HepG2 (cell line): Measurements from ENCODE around the gene LYSMD1. TPM values are rescaled to one million over a fixed set of nuclear protein-coding genes. Genes with fewer than 3 reads are reported as not detected.
A peak's percentile ranks its signal among the peaks of the same experiment; 100 is the strongest.

Source experiments
- ATM ChIP-seq: fragments of 450-650 bp; IDR thresholded peaks from 2 replicates; pipeline ENCODE4 v1.7.1; 2017; ENCODE audit warnings: mild to moderate bottlenecking, borderline replicate concordance
- FIP1L1 ChIP-seq: fragments of 200-400 bp; formaldehyde crosslinking; IDR thresholded peaks from 2 replicates; pipeline ENCODE4 v1.6.1; 2018; ENCODE audit warnings: low read depth, mild to moderate bottlenecking, low read length, moderate library complexity, borderline replicate concordance; ENCODE audit not compliant: insufficient read depth
- GZF1 ChIP-seq: sonication (generic); formaldehyde crosslinking; IDR thresholded peaks from 2 replicates; pipeline ENCODE4 v1.5.1; 2020; ENCODE audit warnings: mild to moderate bottlenecking, missing genetic modification reagents
- HNF4G ChIP-seq, 2 experiments: sonication (generic) in 1 of 2; formaldehyde crosslinking in 1 of 2; IDR thresholded peaks; 2 replicates each; pipeline versions ENCODE4 v1.4.0 to v1.6.1; 2011 to 2020; ENCODE audit warnings: borderline replicate concordance in 2 of 2, low read depth in 2 of 2, mild to moderate bottlenecking in 2 of 2, low read length in 1 of 2, missing genetic modification reagents in 1 of 2, moderate library complexity in 1 of 2
- PHF5A ChIP-seq: IDR thresholded peaks from one replicate; pipeline ENCODE4 v1.6.1; 2018; ENCODE audit warnings: low read depth, missing genetic modification reagents; ENCODE audit not compliant: unreplicated experiment
- SMC3 ChIP-seq: IDR thresholded peaks from 2 replicates; pipeline ENCODE4 v1.6.1; 2011; ENCODE audit warnings: low read length, improper control_type of control experiment
- SP140L ChIP-seq: sonication (generic); formaldehyde crosslinking; IDR thresholded peaks from 2 replicates; pipeline ENCODE4 v1.4.0; 2020; ENCODE audit warnings: missing genetic modification reagents, borderline replicate concordance
- SP5 ChIP-seq: IDR thresholded peaks from 2 replicates; pipeline ENCODE4 v1.6.1; 2016; ENCODE audit warnings: low read depth, borderline replicate concordance
- UBTF ChIP-seq: sonication (generic); formaldehyde crosslinking; IDR thresholded peaks from 2 replicates; pipeline ENCODE4 v1.4.0; 2020; ENCODE audit warnings: mild to moderate bottlenecking, missing genetic modification reagents
- XRCC5 ChIP-seq: fragments of 200-400 bp; formaldehyde crosslinking; optimal IDR thresholded peaks from 2 replicates; pipeline ENCODE3; 2017; ENCODE audit warnings: mild to moderate bottlenecking, low read length
- ZFX ChIP-seq: sonication (generic); formaldehyde crosslinking; IDR thresholded peaks from 2 replicates; pipeline ENCODE4 v1.4.0; 2020; ENCODE audit warnings: mild to moderate bottlenecking, low read depth, missing genetic modification reagents, moderate library complexity
- ZNF12 ChIP-seq: sonication (generic); formaldehyde crosslinking; IDR thresholded peaks from 2 replicates; pipeline ENCODE4 v1.5.0; 2020; ENCODE audit warnings: missing genetic modification reagents
- ZNF20 ChIP-seq: sonication (generic); formaldehyde crosslinking; IDR thresholded peaks from 2 replicates; pipeline ENCODE4 v1.4.0; 2020; ENCODE audit warnings: mild to moderate bottlenecking, moderate library complexity, missing genetic modification reagents
- ZNF207 ChIP-seq: fragments of 450-650 bp; IDR thresholded peaks from 2 replicates; pipeline ENCODE4 v1.6.1; 2016; ENCODE audit warnings: antibody characterized with exemption, borderline replicate concordance
- ZNF589 ChIP-seq: sonication (generic); formaldehyde crosslinking; conservative IDR thresholded peaks from 2 replicates; pipeline ENCODE4 v1.8.0; 2022; ENCODE audit warnings: mild to moderate bottlenecking, moderate library complexity, missing genetic modification reagents
- ZNF644 ChIP-seq: IDR thresholded peaks from 2 replicates; pipeline ENCODE4 v1.6.1; 2016; ENCODE audit warnings: low read depth
- ZNF713 ChIP-seq: sonication (generic); formaldehyde crosslinking; IDR thresholded peaks from 2 replicates; pipeline ENCODE4 v1.4.0; 2020; ENCODE audit warnings: mild to moderate bottlenecking, missing genetic modification reagents
- polyA plus RNA-seq, 8 experiments: library from polyadenylated mRNA; depleted of rRNA in 3 of 8; stranded (reverse) in 7 of 8; unstranded in 1 of 8; fragments of >200 nt; fragmentation: Illumina TruSeq in 4 of 8; extraction: Trizol in 4 of 8; gene quantifications; 2 replicates each; pipeline versions ENCODE4 v1.2.1 to v1.2.3, GENCODE V29; 2011 to 2016; ENCODE audit warnings: low read depth in 4 of 8, missing spikeins in 1 of 8, mixed read lengths in 1 of 8; ENCODE audit not compliant: insufficient read depth in 1 of 8
- total RNA-seq, 5 experiments: library from RNA; depleted of rRNA; stranded (reverse); fragments of >200 nt; fragmentation: Illumina TruSeq; extraction: Trizol; gene quantifications; 2 replicates each; pipeline ENCODE4 v1.2.3, GENCODE V29; 2016; ENCODE audit warnings: low read depth in 1 of 5
- TF ChIP-seq, protein P1 (sequence below): sonication (generic); formaldehyde crosslinking; IDR thresholded peaks from 2 replicates; pipeline ENCODE4 v1.4.0; 2020; ENCODE audit warnings: missing genetic modification reagents

Gene LYSMD1
- total and polyA plus RNA-seq, 2 of the 13 experiments (the other 11 are each of a cell fraction or from before 2014, with no cell fraction given), result 3.8 to 4.8 TPM

- TF ChIP-seq ZNF713 (CRISPR knock-in tag), result no peak
- TF ChIP-seq HNF4G (IDR thresholded peaks at IDR 0.05; ENCODE audit: borderline replicate concordance, low read depth, low read length), result 0 out of 2 replicates have a peak, but pooled peaks have one; percentile 4
- no peak for TF ChIP-seq HNF4G (CRISPR knock-in tag; IDR thresholded peaks at IDR 0.05; ENCODE audit: borderline replicate concordance, low read depth)
- no peak for TF ChIP-seq ZNF644 (CRISPR knock-in tag)
- 0 out of 2 replicates have a peak, but pooled peaks have one; percentile 20 for TF ChIP-seq SP140L
- TF ChIP-seq ATM, result no peak
- TF ChIP-seq UBTF (CRISPR knock-in tag), result peak; percentile 43
- no peak for TF ChIP-seq ZNF12 (CRISPR knock-in tag)
- TF ChIP-seq, protein P1, sequence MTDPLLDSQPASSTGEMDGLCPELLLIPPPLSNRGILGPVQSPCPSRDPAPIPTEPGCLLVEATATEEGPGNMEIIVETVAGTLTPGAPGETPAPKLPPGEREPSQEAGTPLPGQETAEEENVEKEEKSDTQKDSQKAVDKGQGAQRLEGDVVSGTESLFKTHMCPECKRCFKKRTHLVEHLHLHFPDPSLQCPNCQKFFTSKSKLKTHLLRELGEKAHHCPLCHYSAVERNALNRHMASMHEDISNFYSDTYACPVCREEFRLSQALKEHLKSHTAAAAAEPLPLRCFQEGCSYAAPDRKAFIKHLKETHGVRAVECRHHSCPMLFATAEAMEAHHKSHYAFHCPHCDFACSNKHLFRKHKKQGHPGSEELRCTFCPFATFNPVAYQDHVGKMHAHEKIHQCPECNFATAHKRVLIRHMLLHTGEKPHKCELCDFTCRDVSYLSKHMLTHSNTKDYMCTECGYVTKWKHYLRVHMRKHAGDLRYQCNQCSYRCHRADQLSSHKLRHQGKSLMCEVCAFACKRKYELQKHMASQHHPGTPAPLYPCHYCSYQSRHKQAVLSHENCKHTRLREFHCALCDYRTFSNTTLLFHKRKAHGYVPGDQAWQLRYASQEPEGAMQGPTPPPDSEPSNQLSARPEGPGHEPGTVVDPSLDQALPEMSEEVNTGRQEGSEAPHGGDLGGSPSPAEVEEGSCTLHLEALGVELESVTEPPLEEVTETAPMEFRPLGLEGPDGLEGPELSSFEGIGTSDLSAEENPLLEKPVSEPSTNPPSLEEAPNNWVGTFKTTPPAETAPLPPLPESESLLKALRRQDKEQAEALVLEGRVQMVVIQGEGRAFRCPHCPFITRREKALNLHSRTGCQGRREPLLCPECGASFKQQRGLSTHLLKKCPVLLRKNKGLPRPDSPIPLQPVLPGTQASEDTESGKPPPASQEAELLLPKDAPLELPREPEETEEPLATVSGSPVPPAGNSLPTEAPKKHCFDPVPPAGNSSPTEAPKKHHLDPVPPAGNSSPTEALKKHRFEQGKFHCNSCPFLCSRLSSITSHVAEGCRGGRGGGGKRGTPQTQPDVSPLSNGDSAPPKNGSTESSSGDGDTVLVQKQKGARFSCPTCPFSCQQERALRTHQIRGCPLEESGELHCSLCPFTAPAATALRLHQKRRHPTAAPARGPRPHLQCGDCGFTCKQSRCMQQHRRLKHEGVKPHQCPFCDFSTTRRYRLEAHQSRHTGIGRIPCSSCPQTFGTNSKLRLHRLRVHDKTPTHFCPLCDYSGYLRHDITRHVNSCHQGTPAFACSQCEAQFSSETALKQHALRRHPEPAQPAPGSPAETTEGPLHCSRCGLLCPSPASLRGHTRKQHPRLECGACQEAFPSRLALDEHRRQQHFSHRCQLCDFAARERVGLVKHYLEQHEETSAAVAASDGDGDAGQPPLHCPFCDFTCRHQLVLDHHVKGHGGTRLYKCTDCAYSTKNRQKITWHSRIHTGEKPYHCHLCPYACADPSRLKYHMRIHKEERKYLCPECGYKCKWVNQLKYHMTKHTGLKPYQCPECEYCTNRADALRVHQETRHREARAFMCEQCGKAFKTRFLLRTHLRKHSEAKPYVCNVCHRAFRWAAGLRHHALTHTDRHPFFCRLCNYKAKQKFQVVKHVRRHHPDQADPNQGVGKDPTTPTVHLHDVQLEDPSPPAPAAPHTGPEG (CRISPR knock-in tag), result peak; percentile 87
- TF ChIP-seq ZNF207, result no peak
- TF ChIP-seq ZFX (CRISPR knock-in tag), result peak; percentile 88
- TF ChIP-seq GZF1 (CRISPR knock-in tag), result no peak; the same call in 1 of the 2 replicates
- TF ChIP-seq SMC3, result no peak
- TF ChIP-seq PHF5A (CRISPR knock-in tag), result no peak
- no peak for TF ChIP-seq XRCC5
- TF ChIP-seq FIP1L1, result no peak
- TF ChIP-seq ZNF589, result peak; percentile 86
- TF ChIP-seq ZNF20 (CRISPR knock-in tag), result no peak
- TF ChIP-seq SP5 (CRISPR knock-in tag), result 0 out of 2 replicates have a peak, but pooled peaks have one; percentile 6
Observed at GRCh38 chr1:151198254-151199127, 32.8 kb upstream of the LYSMD1 start, which contains the start of gene PIP5K1A (continued).
